Kidney (tissue), 14 donors: ENCODE measurements around the gene RETREG3. TPM values are rescaled to one million over a fixed set of nuclear protein-coding genes. Genes with fewer than 3 reads are reported as not detected.

Source experiments
- DNase-seq, 5 donors: peaks; one replicate each; pipeline ENCODE4 v3.0.0-alpha.2; 2013 to 2020
- FAIRE-seq: peaks from 2 replicates; lab custom pipeline; 2012; peaks lifted over from hg19 to GRCh38; lab: Jason Lieb, UNC
- H3K27ac ChIP-seq, 2 donors: one replicate each; pipeline ENCODE4 v1.7.0; 2013; ENCODE audit warnings: low read depth in 2 of 2, low read length in 2 of 2, inconsistent platforms in 1 of 2
- H3K27me3 ChIP-seq: one replicate; pipeline ENCODE4 v1.7.1; 2013; ENCODE audit warnings: low read length, inconsistent platforms; ENCODE audit not compliant: control insufficient read depth, insufficient read depth
- H3K36me3 ChIP-seq, 3 donors: one replicate each; pipeline versions ENCODE4 v1.7.0 to v1.7.1; 2013; ENCODE audit warnings: low read length in 3 of 3, control low read depth in 1 of 3, inconsistent platforms in 1 of 3; ENCODE audit not compliant: insufficient read depth in 3 of 3, control insufficient read depth in 2 of 3
- H3K4me1 ChIP-seq, 3 donors: one replicate each; pipeline versions ENCODE4 v1.7.0 to v1.7.1; 2013; ENCODE audit warnings: low read length in 3 of 3, inconsistent platforms in 1 of 3, low read depth in 1 of 3; ENCODE audit not compliant: control insufficient read depth in 2 of 3, insufficient read depth in 2 of 3
- H3K4me3 ChIP-seq, 3 donors: one replicate each; pipeline versions ENCODE4 v1.7.0 to v1.8.1; 2013; ENCODE audit warnings: low read length in 3 of 3, control low read depth in 1 of 3, inconsistent platforms in 1 of 3
- H3K9ac ChIP-seq, 3 donors: one replicate each; pipeline versions ENCODE4 v1.7.0 to v1.7.1; 2013; ENCODE audit warnings: low read length in 3 of 3, control low read depth in 1 of 3, inconsistent platforms in 1 of 3
- H3K9me3 ChIP-seq, 3 donors: one replicate each; pipeline versions ENCODE4 v1.7.0 to v1.7.1; 2013; ENCODE audit warnings: low read length in 3 of 3, control low read depth in 1 of 3, inconsistent platforms in 1 of 3; ENCODE audit not compliant: control insufficient read depth in 2 of 3, insufficient read depth in 1 of 3
- intact Hi-C: fragments of 100-400 bp; cut with DNase I; formaldehyde crosslinking; loops from one replicate; pipeline ENCODE4 v1.11.1; 2022
- polyA plus RNA-seq: library from polyadenylated mRNA; stranded (reverse); fragments of 350-450 nt; fragmentation: Illumina TruSeq; extraction: RNeasy Lipid Tissue Mini Kit (QIAGEN cat#74804); gene quantifications from one replicate; pipeline ENCODE4 v1.2.3, GENCODE V29; 2014; ENCODE audit warnings: low read depth, low replicate concordance; ENCODE audit not compliant: insufficient read depth
- total RNA-seq: library from RNA; stranded (reverse); fragmentation: NEBNext Ultra II Directional; extraction: Animal tissue kit (Norgen Biotek cat#: 25700); gene quantifications from one replicate; pipeline ENCODE4 v1.2.1, GENCODE V29; 2021
- TF ChIP-seq, protein P1 (sequence below): IDR thresholded peaks from 3 replicates; pipeline ENCODE4 v1.5.1; 2012; ENCODE audit warnings: mild to moderate bottlenecking, moderate library complexity, borderline replicate concordance; ENCODE audit not compliant: insufficient read depth; ENCODE audit errors: extremely low read depth
- donor health status: control.
- donor health status: control.
- donor health status: control.
- donor health status: control.
- donor health status: control.
- donor health status: DM: yes; HTN: yes; CAD: no.
- donor health status: Normal renal cell carcinoma (clear cell type).

The RETREG3 gene
- total and polyA plus RNA-seq, 2 donors from 2014 or later: 22.6 to 69.5 TPM

- Histone ChIP-seq H3K27me3 (no peaks in the 10 kb centered on the region), H3K9ac (peak overlapping the region; percentile 78 to 98 (median 82)), H3K27ac (peak overlapping the region; percentile 89 to 95), H3K4me1 (peaks cover 0 to 9% (median 6%) of the 10 kb centered on the region in 3 donors), H3K4me3 (peak overlapping the region; percentile 93 to 97 (median 94)), H3K36me3 (peaks cover 2 to 14% (median 8%) of the 10 kb centered on the region in 3 donors), H3K9me3 (no peaks in the 10 kb centered on the region)
- no peak for FAIRE-seq
- intact Hi-C loops: no loop called here
- peak in 2 of 5 donors; percentile 42 to 73 for DNase-seq
- TF ChIP-seq, protein P1, sequence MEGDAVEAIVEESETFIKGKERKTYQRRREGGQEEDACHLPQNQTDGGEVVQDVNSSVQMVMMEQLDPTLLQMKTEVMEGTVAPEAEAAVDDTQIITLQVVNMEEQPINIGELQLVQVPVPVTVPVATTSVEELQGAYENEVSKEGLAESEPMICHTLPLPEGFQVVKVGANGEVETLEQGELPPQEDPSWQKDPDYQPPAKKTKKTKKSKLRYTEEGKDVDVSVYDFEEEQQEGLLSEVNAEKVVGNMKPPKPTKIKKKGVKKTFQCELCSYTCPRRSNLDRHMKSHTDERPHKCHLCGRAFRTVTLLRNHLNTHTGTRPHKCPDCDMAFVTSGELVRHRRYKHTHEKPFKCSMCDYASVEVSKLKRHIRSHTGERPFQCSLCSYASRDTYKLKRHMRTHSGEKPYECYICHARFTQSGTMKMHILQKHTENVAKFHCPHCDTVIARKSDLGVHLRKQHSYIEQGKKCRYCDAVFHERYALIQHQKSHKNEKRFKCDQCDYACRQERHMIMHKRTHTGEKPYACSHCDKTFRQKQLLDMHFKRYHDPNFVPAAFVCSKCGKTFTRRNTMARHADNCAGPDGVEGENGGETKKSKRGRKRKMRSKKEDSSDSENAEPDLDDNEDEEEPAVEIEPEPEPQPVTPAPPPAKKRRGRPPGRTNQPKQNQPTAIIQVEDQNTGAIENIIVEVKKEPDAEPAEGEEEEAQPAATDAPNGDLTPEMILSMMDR: no peak
These were observed 631 bp downstream of the RETREG3 start for GRCh38 chr17:42608305-42609181.

DNA sequence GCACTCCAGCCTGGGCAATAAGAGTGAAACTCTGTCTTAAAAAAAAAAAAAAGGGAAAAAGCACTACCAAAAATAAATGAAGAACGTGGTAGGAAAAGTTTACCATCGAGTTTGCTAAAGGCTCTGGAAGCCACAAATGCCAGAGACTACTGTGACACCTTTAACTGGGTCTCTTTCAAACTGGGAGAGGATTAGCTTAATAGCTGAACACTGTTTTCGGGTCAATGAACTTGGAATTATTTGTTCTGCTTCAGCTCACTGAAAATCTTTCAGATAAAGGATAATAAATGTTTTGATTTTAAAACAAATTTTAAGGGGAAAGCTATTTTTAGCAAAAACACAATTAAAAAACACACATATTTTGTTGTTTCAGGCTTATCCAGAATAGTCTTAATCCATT is 1.4 kb downstream of the RETREG3 start:
- peak overlapping the region in 2 of 3 donors; percentile 78 to 98 for H3K9ac ChIP-seq
- H3K9me3 ChIP-seq: no peaks in the 10 kb centered on the region
- TF ChIP-seq, protein P1: no peak
- peaks cover 0 to 9% (median 6%) of the 10 kb centered on the region in 3 donors for H3K4me1 ChIP-seq
- intact Hi-C loops: no loop called here
- no peak for FAIRE-seq
- peaks cover 0 to 10% (median 8%) of the 10 kb centered on the region in 3 donors for H3K36me3 ChIP-seq
- no peak overlapping the region for H3K27ac ChIP-seq
- DNase-seq: no peak
- peak overlapping the region in 2 of 3 donors; percentile 93 to 97 for H3K4me3 ChIP-seq
- H3K27me3 ChIP-seq: no peaks in the 10 kb centered on the region

- Histone ChIP-seq H3K4me1 (peaks cover 0 to 7% (median 6%) of the 10 kb centered on the region in 3 donors), H3K27ac (no peak overlapping the region), H3K9ac (no peak overlapping the region), H3K36me3 (no peaks in the 10 kb centered on the region), H3K4me3 (no peak overlapping the region), H3K9me3 (no peaks in the 10 kb centered on the region), H3K27me3 (no peaks in the 10 kb centered on the region)
- FAIRE-seq (no peak), DNase-seq (no peak)
- intact Hi-C loops: no loop called here
- TF ChIP-seq, protein P1: no peak
These were observed 5.9 kb downstream of the RETREG3 start for GRCh38 chr17:42603318-42603717.
